Prostate gland (tissue), 2 donors: ENCODE data around the gene GDPGP1. TPM values are rescaled to one million over a fixed set of nuclear protein-coding genes. Genes with fewer than 3 reads are reported as not detected.

ENCODE experiments used
- DNase-seq: peaks from one replicate; pipeline ENCODE4 v3.0.0-alpha.2; 2019; ENCODE audit warnings: low spot score
- H3K27ac ChIP-seq, 2 donors: fragments of 200-600 bp; sonication (generic); 2 replicates each; pipeline ENCODE4 v1.5.1; 2017 to 2019
- H3K27me3 ChIP-seq: fragments of 200-600 bp; sonication (generic); replicated peaks from 2 replicates; pipeline ENCODE4 v1.5.1; 2019; ENCODE audit not compliant: insufficient read depth
- H3K36me3 ChIP-seq, 2 donors: fragments of 200-600 bp; sonication (generic); 1 replicate in 1 of 2; 2 replicates in 1 of 2; pipeline versions ENCODE4 v1.5.1 to v1.8.1; 2017 to 2019
- H3K4me1 ChIP-seq: fragments of 200-600 bp; sonication (generic); replicated peaks from 2 replicates; pipeline ENCODE4 v1.5.1; 2019
- H3K4me3 ChIP-seq, 2 donors: fragments of 200-600 bp; sonication (generic); 2 replicates each; pipeline ENCODE4 v1.5.1; 2017 to 2019
- H3K9me3 ChIP-seq: fragments of 200-600 bp; sonication (generic); 2 replicates; pipeline ENCODE4 v1.5.1; 2017
- POLR2A ChIP-seq: fragments of 450-650 bp; IDR thresholded peaks from one replicate; pipeline ENCODE4 v1.6.1; 2016; ENCODE audit warnings: antibody characterized with exemption, mild to moderate bottlenecking
- POLR2AphosphoS5 ChIP-seq: sonication (generic); formaldehyde crosslinking; IDR thresholded peaks from one replicate; pipeline ENCODE4 v1.6.1; 2017; ENCODE audit warnings: antibody characterized with exemption
- WGBS: methylation state at CpG from one replicate; pipeline ENCODE4 v1.1.5; 2018; 5-methylcytosine and 5-hydroxymethylcytosine counted together
- intact Hi-C: fragments of 100-400 bp; cut with DNase I; formaldehyde crosslinking; loops from one replicate; pipeline ENCODE4 v1.14.2; 2022
- total RNA-seq, 2 donors: library from RNA; depleted of rRNA; stranded (reverse); fragments of >200 nt; gene quantifications; one replicate each; pipeline ENCODE4 v1.1.0, GENCODE V29; 2016
- TF ChIP-seq, protein P1 (sequence below), 4 experiments: fragments of 200-600 bp in 2 of 4; fragments of 450-650 bp in 2 of 4; sonication (generic) in 2 of 4; IDR thresholded peaks; 1 replicate in 3 of 4; 2 replicates in 1 of 4; pipeline ENCODE4 v1.5.1; 2016 to 2019; ENCODE audit warnings: antibody characterized with exemption in 4 of 4, mild to moderate bottlenecking in 2 of 4, moderate library complexity in 2 of 4

GDPGP1 gene
- total RNA-seq, 2 donors from 2014 or later, result 15.4 to 21.5 TPM

DNA sequence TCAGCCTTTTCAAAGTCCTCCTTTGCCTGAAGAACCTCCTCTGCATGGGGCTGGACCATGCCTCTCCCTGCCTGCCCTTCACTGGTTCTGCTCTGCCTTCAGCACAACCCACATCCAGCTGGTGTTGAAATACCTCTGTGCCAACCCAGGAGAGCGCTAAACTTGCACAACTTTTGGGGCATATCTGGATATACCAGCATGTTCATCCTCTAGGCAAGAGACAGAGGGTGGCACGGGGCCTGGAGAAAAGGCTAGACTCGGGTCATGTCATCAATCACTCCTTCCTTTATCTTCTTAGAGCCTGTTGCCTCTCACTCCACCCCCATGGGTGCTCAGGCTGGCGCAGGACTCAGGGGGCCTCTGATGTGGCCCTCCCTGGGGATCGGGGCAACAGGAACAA lies 28.1 kb upstream of the GDPGP1 start:
- peaks cover 6% of the 10 kb centered on the region for H3K4me1 ChIP-seq
- no peaks in the 10 kb centered on the region for H3K27me3 ChIP-seq
- H3K4me3 ChIP-seq, result no peak overlapping the region
- H3K27ac ChIP-seq, result no peak overlapping the region
- intact Hi-C loops, result no loop called here
- H3K9me3 ChIP-seq, result no peaks in the 10 kb centered on the region
- TF ChIP-seq, protein P1, sequence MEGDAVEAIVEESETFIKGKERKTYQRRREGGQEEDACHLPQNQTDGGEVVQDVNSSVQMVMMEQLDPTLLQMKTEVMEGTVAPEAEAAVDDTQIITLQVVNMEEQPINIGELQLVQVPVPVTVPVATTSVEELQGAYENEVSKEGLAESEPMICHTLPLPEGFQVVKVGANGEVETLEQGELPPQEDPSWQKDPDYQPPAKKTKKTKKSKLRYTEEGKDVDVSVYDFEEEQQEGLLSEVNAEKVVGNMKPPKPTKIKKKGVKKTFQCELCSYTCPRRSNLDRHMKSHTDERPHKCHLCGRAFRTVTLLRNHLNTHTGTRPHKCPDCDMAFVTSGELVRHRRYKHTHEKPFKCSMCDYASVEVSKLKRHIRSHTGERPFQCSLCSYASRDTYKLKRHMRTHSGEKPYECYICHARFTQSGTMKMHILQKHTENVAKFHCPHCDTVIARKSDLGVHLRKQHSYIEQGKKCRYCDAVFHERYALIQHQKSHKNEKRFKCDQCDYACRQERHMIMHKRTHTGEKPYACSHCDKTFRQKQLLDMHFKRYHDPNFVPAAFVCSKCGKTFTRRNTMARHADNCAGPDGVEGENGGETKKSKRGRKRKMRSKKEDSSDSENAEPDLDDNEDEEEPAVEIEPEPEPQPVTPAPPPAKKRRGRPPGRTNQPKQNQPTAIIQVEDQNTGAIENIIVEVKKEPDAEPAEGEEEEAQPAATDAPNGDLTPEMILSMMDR (IDR thresholded peaks at IDR 0.05), result no peak
- TF ChIP-seq POLR2AphosphoS5, result no peak
- TF ChIP-seq POLR2A, result no peak
- 77% methylated on average over 5 of the region's 5 CpGs for WGBS
- H3K36me3 ChIP-seq, result no peaks in the 10 kb centered on the region
- no peak for DNase-seq

DNA sequence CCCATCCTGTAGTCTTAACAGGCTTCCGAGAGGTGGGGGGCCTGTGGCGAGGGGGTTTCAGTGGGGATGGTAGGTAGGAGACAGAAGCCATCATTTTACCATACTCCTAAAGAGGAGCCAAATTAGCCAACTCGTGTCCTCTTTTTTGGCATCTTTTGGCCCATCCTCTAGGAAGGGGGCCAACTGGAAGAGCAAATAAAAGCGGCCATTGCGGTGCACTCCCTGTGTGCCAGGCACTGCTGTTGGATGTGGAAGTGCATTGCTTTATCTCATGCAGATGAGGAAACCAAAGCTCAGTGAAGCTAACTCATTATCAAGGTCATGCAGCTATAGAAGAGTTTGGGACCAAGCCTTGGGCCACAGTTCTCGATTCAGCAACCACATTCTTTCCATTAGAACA lies 26.8 kb upstream of the GDPGP1 start:
- no peaks in the 10 kb centered on the region for H3K36me3 ChIP-seq

DNA sequence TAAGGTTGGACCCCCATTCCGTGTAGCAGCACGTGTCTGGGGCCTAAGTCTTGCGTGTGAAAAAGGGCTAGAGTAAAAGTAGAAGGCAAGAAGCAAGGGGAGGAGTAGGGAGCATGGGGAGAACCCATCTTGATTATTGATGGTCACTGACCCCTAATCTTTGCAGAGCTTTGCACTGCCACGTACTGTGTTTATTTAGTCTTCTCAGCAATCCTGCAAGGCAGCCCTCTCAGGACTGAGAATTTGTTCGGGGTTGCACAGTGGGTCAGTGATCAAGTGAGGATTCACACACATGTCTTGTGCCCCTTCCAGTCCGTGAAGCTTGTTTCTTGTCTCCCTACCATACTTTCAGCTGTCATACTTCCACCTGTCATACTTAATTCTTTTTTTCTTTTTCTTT lies 25.7 kb upstream of the GDPGP1 start:
- no peak overlapping the region for H3K4me3 ChIP-seq
- 89% methylated on average over 6 of the region's 6 CpGs for WGBS
- no peaks in the 10 kb centered on the region for H3K27me3 ChIP-seq
- H3K9me3 ChIP-seq, result no peaks in the 10 kb centered on the region
- peaks cover 15% of the 10 kb centered on the region for H3K4me1 ChIP-seq
- no peak for TF ChIP-seq POLR2A
- TF ChIP-seq, protein P1 (IDR thresholded peaks at IDR 0.05), result no peak
- no peak for TF ChIP-seq POLR2AphosphoS5
- DNase-seq, result no peak
- H3K27ac ChIP-seq, result no peak overlapping the region
- intact Hi-C loops, result no loop called here
- H3K36me3 ChIP-seq, result no peaks in the 10 kb centered on the region

More for the DNA sequence above, 26.8 kb upstream of the GDPGP1 start:
- no peak for DNase-seq
- WGBS, result 81% methylated on average over 6 of the region's 6 CpGs
- no peaks in the 10 kb centered on the region for H3K9me3 ChIP-seq
- no peak for TF ChIP-seq POLR2A
- no peak for TF ChIP-seq POLR2AphosphoS5
- TF ChIP-seq, protein P1 (IDR thresholded peaks at IDR 0.05), result no peak
- H3K4me1 ChIP-seq, result peaks cover 18% of the 10 kb centered on the region
- intact Hi-C loops, result no loop called here
- H3K4me3 ChIP-seq, result no peak overlapping the region
- H3K27ac ChIP-seq, result no peak overlapping the region
- H3K27me3 ChIP-seq, result no peaks in the 10 kb centered on the region

DNA sequence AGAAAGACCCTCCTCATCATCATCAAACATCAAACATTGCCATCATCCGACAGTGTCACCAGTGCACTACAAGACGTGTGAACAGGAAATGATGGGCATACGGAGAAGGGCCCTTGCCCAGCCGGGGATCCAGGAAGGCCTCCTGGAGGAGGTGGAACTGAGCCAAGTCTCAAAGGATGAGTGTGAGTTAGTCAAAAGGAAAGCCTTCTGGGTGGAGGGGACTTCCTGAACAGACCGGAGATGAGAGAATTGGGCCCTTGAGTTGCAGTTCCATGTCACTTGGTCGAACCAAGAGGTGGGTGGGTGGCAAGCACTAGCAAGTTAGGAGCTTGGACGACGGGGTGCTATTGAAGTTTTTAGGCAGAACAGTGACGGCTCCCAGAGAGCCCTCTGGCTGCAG lies 24.4 kb upstream of the GDPGP1 start:
- intact Hi-C loops, result no loop called here
- H3K9me3 ChIP-seq, result no peaks in the 10 kb centered on the region
- peak overlapping the region in 1 of 2 donors; percentile 13 for H3K27ac ChIP-seq
- H3K36me3 ChIP-seq, result no peaks in the 10 kb centered on the region
- no peaks in the 10 kb centered on the region for H3K27me3 ChIP-seq
- no peak for TF ChIP-seq POLR2AphosphoS5
- TF ChIP-seq, protein P1 (IDR thresholded peaks at IDR 0.05), result no peak
- TF ChIP-seq POLR2A, result no peak
- H3K4me1 ChIP-seq, result peaks cover 15% of the 10 kb centered on the region
- WGBS, result 77% methylated on average over 9 of the region's 9 CpGs
- no peak overlapping the region for H3K4me3 ChIP-seq
- DNase-seq, result no peak

DNA sequence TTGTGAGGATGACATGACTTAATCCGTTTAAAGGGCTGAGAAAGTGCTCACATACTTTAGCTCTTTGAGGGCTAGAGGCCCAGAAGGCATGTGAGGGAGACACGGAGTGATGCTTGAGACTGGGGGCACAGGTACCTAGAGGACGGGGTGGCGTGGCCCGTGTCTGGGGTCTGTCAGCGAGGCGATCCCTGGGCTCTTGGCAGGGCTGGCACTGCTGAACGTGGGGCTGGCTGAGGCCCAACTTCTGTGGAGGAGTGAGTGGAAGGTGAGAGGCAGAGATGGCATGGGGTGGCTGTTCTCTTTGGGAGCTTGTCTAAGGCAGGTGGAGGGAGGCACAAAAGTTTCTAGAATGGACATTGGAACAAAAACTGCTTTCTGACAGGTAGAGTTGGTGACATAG lies 23.4 kb upstream of the GDPGP1 start:
- TF ChIP-seq, protein P1 (IDR thresholded peaks at IDR 0.05), result no peak
- TF ChIP-seq POLR2A, result no peak
- no peak for TF ChIP-seq POLR2AphosphoS5
- Histone ChIP-seq H3K27me3 (no peaks in the 10 kb centered on the region), H3K4me1 (peaks cover 15% of the 10 kb centered on the region), H3K36me3 (no peaks in the 10 kb centered on the region), H3K9me3 (no peaks in the 10 kb centered on the region), H3K27ac (peak overlapping the region; percentile 10 to 69), H3K4me3 (no peak overlapping the region)
- intact Hi-C loops, result loop anchor here (5.0 to 10.0 kb wide), 3 partner anchors 206 to 458 kb away; partner anchors contain the start of genes MESP1 and ZNF710
- WGBS, result 47% methylated on average over 8 of the region's 8 CpGs
- DNase-seq, result no peak
